GM21717 (cell line): ENCODE data around the gene RAB26.

Experiments
- ATAC-seq: cut with Tn5 transposase; IDR thresholded peaks from one replicate; pipeline ENCODE4 v1.9.1; 2021; ENCODE audit warnings: mild to moderate bottlenecking, moderate library complexity; ENCODE audit not compliant: unreplicated experiment

The RAB26 gene

DNA sequence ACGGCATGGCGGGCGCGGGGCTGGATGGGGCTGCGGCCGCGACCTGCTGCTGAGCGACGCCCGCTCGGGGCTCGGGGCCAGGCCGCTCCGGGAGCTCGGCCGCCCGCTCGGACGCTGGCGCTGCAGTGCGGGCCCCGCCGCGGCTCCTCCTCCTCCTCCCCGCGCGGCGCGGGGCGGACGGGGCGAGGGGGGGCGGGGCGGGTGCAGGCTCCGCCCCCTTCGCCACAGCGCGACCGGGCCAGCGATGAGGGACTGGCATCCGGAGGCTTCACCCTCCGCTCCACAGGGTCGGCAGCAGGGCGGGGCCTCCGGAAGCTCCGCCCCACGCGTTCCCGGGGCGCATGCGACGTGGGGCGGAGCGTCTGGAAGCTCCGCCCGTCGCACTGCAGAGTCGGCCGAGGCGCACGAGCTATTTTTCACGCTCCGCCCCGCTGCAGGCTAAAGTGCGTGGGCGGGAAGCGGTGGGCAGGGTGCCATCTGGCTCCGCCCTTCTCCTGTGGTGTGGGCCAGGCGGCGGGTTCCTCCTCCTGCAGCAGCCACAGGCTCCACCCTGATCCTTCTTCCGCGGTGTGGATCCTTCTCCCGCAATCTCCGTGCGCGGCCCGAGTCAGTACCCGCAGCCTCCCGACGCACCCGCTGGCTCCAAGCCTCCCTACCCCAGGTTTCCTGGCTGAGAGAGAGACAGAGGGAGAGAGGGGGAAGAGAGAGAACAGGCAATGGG, 12.5 kb upstream of the RAB26 start, which contains the start of gene PKD1:
TSS of gene PKD1 (minus strand) at position 129 of the 721 bp plus-strand sequence. CDS start 209 bp downstream, outside the sequence.
- peak; percentile 41 for ATAC-seq

DNA sequence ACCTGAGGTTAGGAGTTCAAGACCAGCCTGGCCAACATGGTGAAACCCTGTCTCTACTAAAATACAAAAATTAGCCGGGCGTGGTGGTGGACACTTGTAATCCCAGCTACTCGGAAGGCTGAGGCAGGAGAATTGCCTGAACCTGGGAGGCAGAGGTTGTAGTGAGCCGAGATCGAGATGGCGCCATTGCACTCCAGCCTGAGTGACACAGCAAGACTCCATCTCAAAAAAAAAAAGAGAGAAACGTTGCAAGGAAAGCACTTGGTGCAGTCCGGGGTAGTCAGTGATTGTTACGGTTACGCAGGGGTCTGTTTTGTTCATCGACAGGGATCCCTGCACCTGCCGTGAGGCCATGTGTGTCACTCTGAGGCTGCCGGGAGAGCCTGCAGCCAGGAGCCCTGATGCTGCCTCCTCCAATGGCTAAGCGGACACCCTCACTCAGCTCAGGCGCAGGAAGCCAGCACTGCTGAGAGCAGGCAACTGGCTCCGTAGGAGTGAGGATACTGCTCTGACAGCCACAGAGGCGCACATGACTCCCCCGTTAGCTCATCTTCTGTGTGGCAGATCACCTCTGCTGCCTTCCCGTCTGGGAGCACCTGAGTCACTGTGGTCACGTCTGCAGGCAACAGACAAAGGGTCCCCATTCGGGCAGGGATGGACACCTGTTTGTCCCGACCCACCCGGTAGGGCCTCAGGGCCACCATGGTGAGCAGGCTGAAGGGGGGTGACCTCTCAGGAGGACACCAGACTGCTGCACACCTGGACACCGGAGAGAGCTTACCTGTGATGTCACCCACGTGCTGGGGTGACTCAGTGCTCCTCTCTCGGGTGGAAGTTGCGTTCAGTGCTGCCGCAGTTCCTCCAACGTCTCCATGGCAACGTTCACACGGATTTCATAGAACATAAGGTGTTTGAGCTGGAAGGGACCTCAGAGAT, 5.2 kb upstream of the RAB26 start:
- no peak for ATAC-seq

DNA sequence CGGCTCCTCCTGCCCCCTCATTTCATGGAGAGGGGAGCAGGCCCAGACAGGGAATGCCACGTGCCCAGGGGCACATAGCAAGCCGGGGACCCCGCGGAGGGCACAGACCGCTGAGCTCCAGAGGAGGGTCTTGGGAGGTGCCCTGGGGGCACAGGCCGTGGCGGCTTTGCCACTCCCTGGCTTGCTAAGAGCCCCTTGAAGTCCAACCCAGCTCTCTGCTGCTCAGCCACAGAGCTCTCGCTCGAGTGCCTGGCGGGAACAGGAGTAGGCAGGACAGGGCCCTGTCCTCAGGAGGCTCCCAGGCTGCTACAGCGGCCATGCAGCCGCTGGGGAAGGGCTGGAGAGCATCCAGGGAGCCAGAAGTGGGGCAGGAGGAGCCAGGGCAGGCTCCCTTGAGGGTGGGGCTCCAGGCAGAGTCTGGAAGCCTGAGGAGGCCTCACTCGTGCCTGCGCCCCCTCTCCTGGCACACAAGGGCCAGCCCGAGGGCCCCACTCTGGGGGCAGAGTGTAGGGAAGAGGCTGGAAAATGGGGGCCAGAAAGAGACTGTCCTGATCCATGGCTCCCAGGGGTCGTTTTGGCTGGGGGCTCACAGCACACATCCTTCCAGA, 4.4 kb upstream of the RAB26 start:
- no peak for ATAC-seq

DNA sequence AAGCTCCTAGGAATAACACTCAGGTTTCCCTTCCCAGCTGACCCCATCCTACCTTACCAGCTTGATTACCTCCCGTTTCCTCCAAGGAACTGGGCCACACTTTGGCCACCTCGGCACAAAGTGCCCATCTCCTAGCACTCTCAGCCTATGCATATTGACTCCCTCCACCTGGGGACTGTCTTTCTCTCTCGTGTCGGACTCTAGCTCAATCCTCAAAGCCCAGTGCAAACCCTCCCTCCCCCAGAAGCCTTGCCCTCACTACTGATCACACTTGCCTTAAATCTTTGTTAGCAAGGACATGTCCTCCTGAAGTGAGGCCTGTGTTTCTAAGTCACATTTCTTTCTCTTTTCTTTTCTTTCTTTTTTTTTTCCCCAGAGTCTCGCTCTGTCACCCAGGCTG, 2.6 kb upstream of the RAB26 start:
- no peak for ATAC-seq

DNA sequence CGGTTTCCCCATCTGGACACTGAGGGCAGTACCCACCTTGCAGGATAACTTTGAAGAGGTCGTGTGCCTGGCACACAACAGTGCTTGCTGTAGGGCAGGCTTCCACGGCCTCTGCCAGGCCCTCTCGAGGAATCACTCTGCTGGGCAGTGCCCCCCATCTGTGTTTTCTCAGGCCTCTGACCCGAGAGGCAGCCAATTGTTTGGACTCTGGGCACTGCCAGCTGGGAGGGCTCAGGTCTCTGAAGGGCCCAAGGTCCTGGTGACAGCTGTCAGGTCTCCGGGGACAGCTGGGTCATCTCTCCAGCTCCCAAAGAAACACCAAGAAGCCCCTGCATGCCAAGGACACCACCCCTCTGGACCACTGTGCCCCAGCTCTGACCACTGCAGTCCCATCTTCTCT, 1.0 kb upstream of the RAB26 start:
- no peak for ATAC-seq

DNA sequence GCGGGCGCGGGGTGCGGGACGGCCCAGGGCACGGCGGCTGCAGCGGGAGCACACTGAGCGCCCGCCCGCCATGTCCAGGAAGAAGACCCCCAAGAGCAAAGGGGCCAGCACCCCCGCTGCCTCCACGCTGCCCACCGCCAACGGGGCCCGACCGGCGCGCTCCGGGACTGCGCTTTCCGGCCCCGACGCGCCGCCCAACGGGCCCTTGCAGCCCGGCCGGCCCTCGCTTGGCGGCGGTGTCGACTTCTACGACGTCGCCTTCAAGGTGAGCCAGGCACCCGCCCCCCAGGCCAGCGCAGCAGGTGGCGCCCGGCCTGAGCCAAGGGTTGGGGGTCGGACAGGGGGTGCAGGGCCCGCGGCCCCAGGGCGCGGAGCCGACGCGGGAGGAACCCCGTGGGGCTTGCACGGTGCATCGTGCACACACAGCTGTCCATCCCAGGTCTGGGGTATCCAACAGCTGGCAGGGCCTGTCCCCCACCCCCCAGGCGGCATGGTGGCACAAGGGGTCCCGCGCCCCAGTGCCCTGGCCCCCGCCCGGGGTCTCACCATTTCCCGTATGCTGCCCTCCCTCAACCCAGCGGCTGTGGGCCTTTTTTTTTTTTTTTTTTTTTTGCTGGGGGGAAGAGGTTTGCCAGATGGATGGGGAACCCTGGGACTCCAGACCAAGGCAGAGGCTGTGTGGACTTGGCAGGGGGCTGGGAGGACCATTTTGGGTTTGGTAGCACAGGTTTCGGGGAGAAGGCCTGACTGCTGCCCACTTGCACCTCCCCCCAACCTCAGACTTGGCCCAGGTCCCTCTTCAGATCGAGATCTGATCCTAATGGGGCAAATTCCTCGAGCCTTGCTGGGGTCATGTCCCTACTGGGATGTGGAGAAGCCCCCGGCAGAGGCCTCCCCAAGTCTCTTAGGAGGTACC, 547 bp downstream of the RAB26 start:
- no peak for ATAC-seq

DNA sequence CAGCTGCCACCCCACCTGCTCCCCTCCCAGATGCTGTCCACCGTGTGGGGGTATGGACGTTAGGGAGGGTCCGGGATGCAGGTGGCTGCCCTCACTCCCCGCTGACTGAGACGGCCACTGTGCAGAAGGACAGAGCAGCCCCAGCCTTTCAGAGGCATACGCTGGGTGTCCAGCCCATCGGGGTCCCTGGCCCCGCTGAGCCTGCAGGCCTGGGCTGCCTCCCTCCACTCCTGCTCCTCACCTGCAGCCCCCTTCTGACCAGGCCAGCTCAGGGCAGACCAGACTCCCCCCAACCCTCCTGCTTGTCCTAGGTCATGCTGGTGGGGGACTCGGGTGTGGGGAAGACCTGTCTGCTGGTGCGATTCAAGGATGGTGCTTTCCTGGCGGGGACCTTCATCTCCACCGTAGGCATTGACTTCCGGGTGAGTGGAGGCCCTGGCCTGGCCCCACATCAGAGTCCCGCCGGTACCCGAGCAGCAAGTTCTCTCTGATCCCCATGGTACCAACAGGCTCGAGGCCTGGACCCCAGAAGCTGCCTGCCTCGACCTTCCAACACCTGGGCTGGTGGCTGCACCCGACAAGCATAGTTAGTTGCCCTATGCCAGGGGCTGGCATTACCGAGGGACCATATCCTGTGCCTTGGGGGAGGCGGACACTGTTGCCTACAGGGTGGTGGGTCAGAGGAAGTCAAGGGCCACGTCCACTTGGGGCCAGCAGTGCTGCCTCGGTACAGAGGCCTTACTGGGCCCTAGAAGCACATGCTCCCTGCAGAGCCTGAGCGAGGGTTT, 1.4 kb downstream of the RAB26 start:
- no peak for ATAC-seq

DNA sequence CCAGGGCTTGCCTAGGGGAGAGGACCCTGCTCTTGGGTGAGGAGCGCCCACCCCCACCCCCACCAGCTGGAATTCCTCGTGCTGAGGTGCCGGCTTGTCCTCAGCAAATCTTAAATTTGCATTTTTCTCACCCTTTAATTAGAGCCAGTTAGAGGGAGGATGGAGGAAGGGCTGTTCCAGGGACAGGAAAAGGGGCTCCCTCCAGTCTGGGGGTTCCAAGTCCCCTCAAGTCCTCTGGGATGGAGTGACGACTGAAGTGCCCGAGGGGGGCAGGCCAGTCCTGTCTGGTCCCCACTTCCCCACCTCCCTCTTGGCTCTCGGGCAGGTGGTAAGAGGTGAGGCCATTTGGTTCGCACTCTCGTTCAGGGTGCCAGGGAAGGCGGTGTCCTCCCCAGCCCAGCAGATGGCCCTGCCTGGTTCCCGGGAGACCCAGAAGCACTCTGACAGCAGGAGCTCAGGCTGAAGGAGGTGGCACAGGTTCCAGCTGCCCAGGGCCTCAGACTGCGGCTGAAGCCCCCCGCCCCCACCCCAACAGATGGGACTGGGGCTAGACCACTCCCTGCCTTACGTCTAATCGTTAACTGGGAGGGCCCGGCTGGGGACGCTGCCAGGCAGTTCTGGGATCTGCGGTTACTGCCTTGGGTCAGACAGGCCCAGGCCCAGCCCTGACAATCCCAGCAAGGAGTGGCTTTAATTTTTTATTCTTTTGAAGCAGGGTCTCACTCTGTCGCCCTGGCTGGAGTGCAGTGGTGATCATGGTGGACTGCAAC, 2.2 kb downstream of the RAB26 start:
- no peak for ATAC-seq

DNA sequence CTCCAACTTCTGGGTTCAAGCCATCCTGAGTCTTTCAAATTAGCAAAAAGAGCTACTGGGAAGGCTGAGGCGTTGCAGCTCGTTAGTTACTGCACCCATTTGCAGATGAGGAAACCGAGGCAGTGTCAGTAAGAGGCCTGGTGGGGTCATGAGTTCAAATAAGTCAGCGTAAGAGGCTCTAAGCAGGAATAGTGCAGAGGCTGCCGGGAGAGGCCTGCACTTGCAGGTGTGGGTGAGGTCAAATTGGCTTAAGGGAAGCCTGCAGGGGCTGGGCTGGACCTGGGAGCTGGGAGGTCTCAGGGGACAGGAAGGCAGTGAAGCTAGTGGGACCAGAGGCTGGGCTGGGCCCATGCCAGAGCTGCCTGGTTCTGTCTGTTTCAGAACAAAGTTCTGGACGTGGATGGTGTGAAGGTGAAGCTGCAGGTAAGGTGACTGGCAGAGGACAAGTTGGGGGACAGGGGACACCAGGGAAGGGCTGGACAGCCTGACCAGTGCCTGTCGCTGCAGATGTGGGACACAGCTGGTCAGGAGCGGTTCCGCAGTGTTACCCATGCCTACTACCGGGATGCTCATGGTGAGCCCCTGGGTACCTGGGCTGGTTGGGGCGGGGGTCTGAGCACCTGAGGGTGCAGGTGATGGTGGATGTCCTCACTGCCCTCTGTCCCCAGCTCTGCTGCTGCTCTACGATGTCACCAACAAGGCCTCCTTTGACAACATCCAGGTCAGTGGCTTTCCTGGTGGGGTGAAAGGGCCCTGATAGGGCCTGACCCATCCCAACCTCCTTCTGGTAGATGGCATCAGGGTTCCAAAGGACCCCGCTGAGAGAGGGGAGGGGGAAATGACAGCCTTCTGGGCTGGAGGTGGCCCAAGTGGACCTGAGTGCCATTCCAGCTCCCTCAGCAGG, 3.0 kb downstream of the RAB26 start:
- no peak for ATAC-seq

DNA sequence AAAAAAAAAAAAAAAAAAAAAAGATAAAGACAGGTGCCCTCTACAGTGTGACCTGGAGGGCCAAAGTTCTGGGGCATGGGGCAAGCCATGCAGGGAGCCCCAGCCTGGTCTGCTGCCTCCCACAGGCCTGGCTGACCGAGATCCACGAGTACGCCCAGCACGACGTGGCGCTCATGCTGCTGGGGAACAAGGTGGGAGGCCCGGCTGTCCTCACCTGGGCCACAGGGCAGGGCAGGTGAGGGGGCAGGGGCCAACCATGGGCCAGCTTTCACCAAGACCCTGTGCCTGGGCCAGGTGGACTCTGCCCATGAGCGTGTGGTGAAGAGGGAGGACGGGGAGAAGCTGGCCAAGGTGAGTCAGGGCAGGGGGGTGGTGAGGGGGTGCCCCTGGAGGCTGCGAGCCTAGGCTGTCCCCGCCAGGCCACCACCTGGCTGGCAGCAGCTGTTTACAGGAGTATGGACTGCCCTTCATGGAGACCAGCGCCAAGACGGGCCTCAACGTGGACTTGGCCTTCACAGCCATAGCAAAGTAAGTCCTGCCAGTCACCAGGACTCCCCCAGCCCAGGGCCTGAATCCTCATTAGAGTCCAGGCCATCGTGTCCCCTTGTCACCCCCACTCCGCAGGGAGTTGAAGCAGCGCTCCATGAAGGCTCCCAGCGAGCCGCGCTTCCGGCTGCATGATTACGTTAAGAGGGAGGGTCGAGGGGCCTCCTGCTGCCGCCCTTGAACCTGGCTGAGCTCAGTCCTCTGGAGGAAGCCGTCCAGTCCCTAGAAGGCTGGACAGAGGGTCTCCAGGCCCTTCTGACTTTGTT, 4.5 kb downstream of the RAB26 start:
- ATAC-seq: no peak

DNA sequence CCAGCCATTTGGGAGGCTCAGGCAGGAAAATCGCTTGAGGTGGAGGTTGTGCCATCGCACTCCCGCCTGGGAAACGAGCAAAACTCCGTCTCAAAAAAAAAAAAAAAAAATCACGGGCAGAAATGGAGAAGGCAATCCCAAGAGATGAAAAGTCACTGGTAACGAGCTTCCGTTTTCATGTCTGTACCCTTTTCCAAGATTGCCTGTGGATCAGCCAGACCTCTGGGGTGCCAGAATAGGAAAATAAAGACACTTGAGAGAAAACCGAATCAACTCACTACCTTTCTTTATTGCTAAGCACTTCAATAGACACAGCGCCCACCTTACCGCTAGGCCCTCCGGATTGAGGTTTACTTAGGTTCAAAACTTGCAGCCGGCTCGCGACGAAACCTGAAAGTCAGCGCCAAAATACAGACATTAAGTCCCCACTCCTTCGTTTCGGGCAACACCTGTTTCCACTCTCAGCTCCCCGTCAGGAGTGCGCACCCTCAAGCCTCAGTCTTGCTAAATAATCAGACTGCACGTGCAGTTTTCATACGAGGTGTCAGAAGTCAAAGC, 6.2 kb downstream of the RAB26 start:
- no peak for ATAC-seq

DNA sequence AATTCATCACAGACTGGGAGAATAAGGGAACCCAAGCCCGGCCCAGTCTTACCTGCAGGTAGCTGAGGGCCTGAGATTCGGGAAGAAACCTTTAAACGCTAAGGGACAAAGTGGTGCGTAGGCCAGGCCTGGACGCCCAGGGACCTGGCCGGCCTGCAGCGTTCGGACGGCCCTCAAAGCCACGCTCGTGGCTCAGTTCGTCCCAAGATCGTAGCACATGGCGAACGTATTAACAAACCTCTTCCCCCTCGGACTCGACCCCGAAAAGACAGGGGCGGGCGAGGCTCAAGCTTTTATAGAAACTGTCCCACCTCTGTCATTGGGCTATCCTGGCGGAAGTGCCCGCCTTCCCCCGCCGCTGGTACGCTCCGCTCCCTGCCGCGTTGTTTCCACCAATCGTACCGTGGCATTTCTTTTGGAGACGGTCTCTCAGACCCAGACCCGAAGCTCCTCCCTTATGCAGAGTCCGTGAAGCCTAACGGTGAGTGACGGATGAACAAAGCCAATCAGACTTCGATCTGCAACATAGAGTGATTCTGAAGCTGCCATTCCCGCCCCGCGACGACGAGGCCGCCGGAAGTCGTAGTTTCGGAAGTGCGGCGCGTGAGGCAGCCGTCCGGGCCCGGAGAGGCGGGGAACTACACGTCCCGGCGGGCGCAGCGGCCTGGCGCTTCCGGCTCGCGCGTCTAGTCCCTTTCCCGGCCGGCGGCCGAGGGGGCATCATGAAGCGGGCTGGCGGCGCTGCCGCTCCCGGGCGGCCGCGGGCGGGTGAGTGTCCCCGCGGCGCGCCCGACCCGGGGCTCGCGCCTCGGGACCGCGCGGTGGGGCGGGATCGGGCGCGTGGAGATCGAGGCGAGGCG, 6.9 kb downstream of the RAB26 start, which contains the start of gene TRAF7:
TSS of gene TRAF7 (plus strand) at position 692 of the 860 bp plus-strand sequence. CDS start 8,139 bp downstream, outside the sequence.
- ATAC-seq: peak; percentile 75

DNA sequence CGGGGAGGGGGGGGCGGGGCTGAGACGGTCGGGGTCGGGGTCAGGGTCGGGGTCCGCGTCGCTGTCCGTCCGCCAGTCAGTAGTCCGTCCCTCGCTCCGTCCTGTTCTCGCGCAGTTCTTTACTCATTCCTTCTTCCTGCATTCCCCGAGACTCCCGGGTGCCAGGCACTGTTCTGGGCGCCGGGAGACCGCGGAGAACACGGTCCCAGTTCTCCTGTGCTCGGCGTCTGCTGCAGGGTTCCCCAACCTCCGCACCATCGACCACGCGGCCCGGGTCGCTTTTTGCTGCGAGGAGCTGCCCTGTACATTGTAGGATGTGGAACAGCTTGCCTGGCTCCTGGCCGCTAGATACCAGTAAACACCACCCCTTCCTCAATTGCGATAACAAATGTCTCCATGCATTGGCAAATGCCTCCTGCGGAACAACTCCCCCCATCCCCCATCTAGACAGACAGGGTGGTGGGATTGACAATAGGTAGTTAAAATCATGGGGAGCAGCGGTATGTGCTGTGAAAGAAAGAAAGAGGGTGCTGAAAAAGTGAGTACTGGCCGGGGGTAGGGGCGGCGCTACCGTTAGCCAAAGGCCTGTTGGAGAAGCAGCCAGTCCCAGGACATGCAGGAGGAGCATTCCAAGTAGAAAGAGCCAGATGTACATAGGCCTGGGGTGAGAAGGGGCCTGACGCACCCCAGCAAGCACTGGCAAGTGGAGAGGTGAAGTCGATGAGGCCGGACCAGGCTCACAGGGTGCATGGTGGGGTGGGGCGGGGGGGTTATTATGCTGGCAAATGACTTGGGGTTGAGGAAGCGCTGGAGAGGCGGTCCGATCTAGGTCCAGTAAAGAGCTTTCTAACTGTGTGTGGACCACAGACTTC, 7.8 kb downstream of the RAB26 start:
- ATAC-seq: no peak

DNA sequence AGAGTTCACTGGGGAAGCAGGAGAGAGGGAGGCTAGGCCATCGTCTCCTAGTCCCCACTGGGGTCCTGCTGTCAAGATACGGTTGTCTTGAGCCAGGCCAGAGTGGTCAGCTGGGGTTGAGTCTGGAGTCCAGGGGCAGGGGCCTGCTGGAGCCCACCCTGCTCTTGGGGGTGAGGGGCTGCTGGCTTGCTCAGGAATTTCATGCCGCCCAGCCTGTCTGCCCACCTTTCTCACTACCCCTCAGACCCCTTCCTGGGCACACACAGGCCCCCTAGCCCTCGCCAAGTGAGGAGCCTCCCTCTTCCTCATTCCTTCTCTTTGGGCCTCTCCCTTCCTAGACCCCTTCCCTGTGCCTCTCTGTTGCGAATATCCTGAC, 8.4 kb downstream of the RAB26 start:
- no peak for ATAC-seq
